ENCODE results near the gene ZNF485.

GRCh38 chr10:43658227-43658626, 52.0 kb downstream of the ZNF485 start:
- TF ChIP-seq CTCF (conservative IDR thresholded peaks at IDR 0.05; ENCODE audit: low read depth, low read length) = no peak
- no peak for TF ChIP-seq EZH2 (IDR thresholded peaks at IDR 0.05; ENCODE audit: borderline replicate concordance, low read depth, low read length, poor library complexity, severe bottlenecking)

Measured in A673 (cell line).